Small intestine (tissue), 7 donors: ENCODE results near the gene UGGT2. TPM values are rescaled to one million over a fixed set of nuclear protein-coding genes. Genes with fewer than 3 reads are reported as not detected.
"Not testable (repeated sequence)": the region's sequence is repeated elsewhere in the genome, so short reads cannot be mapped to it uniquely, and the experiment has no call there.

Experiments used
- DNase-seq, 2 donors: peaks; one replicate each; pipeline versions ENCODE4 v3.0.0 to v3.0.0-alpha.2; 2013
- FAIRE-seq: peaks from 2 replicates; lab custom pipeline; 2012; peaks lifted over from hg19 to GRCh38; lab: Jason Lieb, UNC
- H3K27ac ChIP-seq, 3 donors: one replicate each; pipeline ENCODE4 v1.5.1; 2013; ENCODE audit warnings: low read length in 2 of 3, mild to moderate bottlenecking in 2 of 3, control low read depth in 1 of 3, inconsistent platforms in 1 of 3, low read depth in 1 of 3, moderate library complexity in 1 of 3
- H3K27me3 ChIP-seq, 3 donors: one replicate each; pipeline ENCODE4 v1.6.1; 2013; ENCODE audit warnings: low read length in 3 of 3, inconsistent platforms in 1 of 3; ENCODE audit not compliant: control insufficient read depth in 3 of 3, insufficient read depth in 3 of 3
- H3K36me3 ChIP-seq, 3 donors: one replicate each; pipeline ENCODE4 v1.6.1; 2013; ENCODE audit warnings: low read length in 3 of 3, inconsistent platforms in 1 of 3, low read depth in 1 of 3, mild to moderate bottlenecking in 1 of 3, moderate library complexity in 1 of 3; ENCODE audit not compliant: control insufficient read depth in 3 of 3, insufficient read depth in 2 of 3
- H3K4me1 ChIP-seq, 3 donors: one replicate each; pipeline ENCODE4 v1.6.1; 2013; ENCODE audit warnings: low read length in 2 of 3, inconsistent platforms in 1 of 3, low read depth in 1 of 3, mild to moderate bottlenecking in 1 of 3, moderate library complexity in 1 of 3; ENCODE audit not compliant: control insufficient read depth in 3 of 3, insufficient read depth in 2 of 3
- H3K4me3 ChIP-seq, 3 donors: one replicate each; pipeline ENCODE4 v1.5.1; 2013; ENCODE audit warnings: low read length in 3 of 3, control low read depth in 1 of 3, inconsistent platforms in 1 of 3, low read depth in 1 of 3, mild to moderate bottlenecking in 1 of 3, moderate library complexity in 1 of 3
- H3K9me3 ChIP-seq, 2 donors: one replicate each; pipeline ENCODE4 v1.6.1; 2013; ENCODE audit warnings: low read depth in 1 of 2, low read length in 1 of 2; ENCODE audit not compliant: control insufficient read depth in 2 of 2, insufficient read depth in 1 of 2
- WGBS, 3 donors: extraction: QIAGEN DNeasy Blood & Tissue Kit; methylation state at CpG; one replicate each; pipeline ENCODE4 v1.1.7; 2013; 5-methylcytosine and 5-hydroxymethylcytosine counted together
- polyA plus RNA-seq, 4 donors: library from polyadenylated mRNA; stranded (reverse) in 3 of 4; unstranded in 1 of 4; fragments of 200-250 nt in 3 of 4; fragments of 120-200 nt in 1 of 4; gene quantifications; one replicate each; pipeline versions ENCODE4 v1.2.1 to v1.2.3, GENCODE V29; 2013
- donor health status: healthy with polysubstance abuse.
- donor health status: control.
- donor health status: control.
- donor health status: Bipolar disorder and iron deficiency.
- donor health status: healthy.

UGGT2 gene
- polyA plus RNA-seq, 4 donors: 1.6 to 22.8 (median 5.3) TPM

GRCh38 chr13:95791084-95791722 lies 262.0 kb downstream of the UGGT2 start:
- H3K4me3 ChIP-seq: no peak overlapping the region
- H3K36me3 ChIP-seq: peaks cover 15 to 29% (median 25%) of the 10 kb centered on the region in 3 donors
- no peaks in the 10 kb centered on the region for H3K27me3 ChIP-seq
- no peak for FAIRE-seq
- no peaks in the 10 kb centered on the region for H3K4me1 ChIP-seq
- H3K27ac ChIP-seq: no peak overlapping the region
- H3K9me3 ChIP-seq: no peaks in the 10 kb centered on the region
- no peak for DNase-seq
- WGBS, 3 donors: 91 to 92% (median 92%) methylated on average over 7 of the region's 7 CpGs

- not testable (repeated sequence) for DNase-seq, H3K4me3 ChIP-seq, H3K9me3 ChIP-seq, H3K4me1 ChIP-seq, FAIRE-seq, H3K27me3 ChIP-seq, H3K27ac ChIP-seq
- H3K36me3 ChIP-seq: peaks cover 15 to 36% (median 30%) of the 10 kb centered on the region in 3 donors
Observed at GRCh38 chr13:95789315-95789714, 263.9 kb downstream of the UGGT2 start.

- WGBS, 3 donors: 46 to 53% (median 51%) methylated on average over 2 of the region's 2 CpGs
- Histone ChIP-seq H3K27ac (no peak overlapping the region), H3K4me3 (no peak overlapping the region), H3K4me1 (no peaks in the 10 kb centered on the region), H3K27me3 (no peaks in the 10 kb centered on the region), H3K36me3 (peaks cover 15 to 32% (median 26%) of the 10 kb centered on the region in 3 donors), H3K9me3 (no peaks in the 10 kb centered on the region)
- FAIRE-seq: no peak
- peak; percentile 3 to 6 for DNase-seq
Observed at GRCh38 chr13:95788100-95788463, 265.1 kb downstream of the UGGT2 start.

GRCh38 chr13:95787356-95788099 lies 265.7 kb downstream of the UGGT2 start:
- no peak for FAIRE-seq
- H3K4me1 ChIP-seq: no peaks in the 10 kb centered on the region

GRCh38 chr13:95784900-95785290 lies 268.3 kb downstream of the UGGT2 start:
- H3K9me3 ChIP-seq: no peaks in the 10 kb centered on the region
- DNase-seq (no peak), FAIRE-seq (no peak)
- no peaks in the 10 kb centered on the region for H3K4me1 ChIP-seq
- peaks cover 11 to 31% (median 16%) of the 10 kb centered on the region in 3 donors for H3K36me3 ChIP-seq
- no peaks in the 10 kb centered on the region for H3K27me3 ChIP-seq
- 77 to 81% (median 78%) methylated on average over 3 of the region's 3 CpGs for WGBS, 3 donors
- H3K4me3 ChIP-seq: no peak overlapping the region
- no peak overlapping the region for H3K27ac ChIP-seq

More at GRCh38 chr13:95787356-95788099, 265.7 kb downstream of the UGGT2 start:
- peaks cover 15 to 28% (median 22%) of the 10 kb centered on the region in 3 donors for H3K36me3 ChIP-seq
- H3K27me3 ChIP-seq: no peaks in the 10 kb centered on the region
- H3K9me3 ChIP-seq: no peaks in the 10 kb centered on the region
- DNase-seq: no peak
- no peak overlapping the region for H3K4me3 ChIP-seq
- 39 to 58% (median 43%) methylated on average over 1 of the region's 1 CpG for WGBS, 3 donors
- H3K27ac ChIP-seq: no peak overlapping the region

- Histone ChIP-seq H3K27me3 (no peaks in the 10 kb centered on the region), H3K4me3 (no peak overlapping the region), H3K9me3 (no peaks in the 10 kb centered on the region), H3K27ac (no peak overlapping the region), H3K4me1 (no peaks in the 10 kb centered on the region), H3K36me3 (peaks cover 11 to 31% (median 16%) of the 10 kb centered on the region in 3 donors)
- WGBS, 3 donors: 70 to 90% (median 86%) methylated on average over 6 of the region's 6 CpGs
- FAIRE-seq (no peak), DNase-seq (peak in 1 of 2 donors; percentile 10)
Observed at GRCh38 chr13:95784161-95784899, 268.9 kb downstream of the UGGT2 start.

- WGBS, 3 donors: 81 to 91% (median 89%) methylated on average over 5 of the region's 5 CpGs
- DNase-seq (no peak), FAIRE-seq (no peak)
- H3K36me3 ChIP-seq: peaks cover 10 to 29% (median 16%) of the 10 kb centered on the region in 3 donors
- H3K27ac ChIP-seq: no peak overlapping the region
- H3K27me3 ChIP-seq: no peaks in the 10 kb centered on the region
- no peaks in the 10 kb centered on the region for H3K9me3 ChIP-seq
- no peaks in the 10 kb centered on the region for H3K4me1 ChIP-seq
- no peak overlapping the region for H3K4me3 ChIP-seq
Observed at GRCh38 chr13:95783747-95784146, 269.5 kb downstream of the UGGT2 start.

GRCh38 chr13:95781940-95782339 lies 271.3 kb downstream of the UGGT2 start:
- H3K27me3 ChIP-seq, DNase-seq, H3K27ac ChIP-seq, FAIRE-seq, H3K4me1 ChIP-seq, H3K9me3 ChIP-seq, H3K4me3 ChIP-seq: not testable (repeated sequence)
- H3K36me3 ChIP-seq: peaks cover 1 to 19% (median 13%) of the 10 kb centered on the region in 3 donors
- 97 to 100% (median 100%) methylated on average over 1 of the region's 1 CpG for WGBS, 3 donors
